Femur (tissue), 1 donor: ENCODE results near the gene IRX6.

Source experiments
- DNase-seq: peaks from one replicate; pipeline ENCODE4 v3.0.0-alpha.2; 2017

The IRX6 gene

GRCh38 chr16:55324285-55325079 lies 479 bp downstream of the IRX6 start:
- DNase-seq: no peak

GRCh38 chr16:55325080-55325447 lies 1.1 kb downstream of the IRX6 start:
- DNase-seq: no peak

- no peak for DNase-seq
These were observed 1.6 kb downstream of the IRX6 start for GRCh38 chr16:55325458-55326109.

- no peak for DNase-seq
These were observed 2.5 kb downstream of the IRX6 start for GRCh38 chr16:55326261-55327092.

GRCh38 chr16:55328611-55329569 lies 4.9 kb downstream of the IRX6 start:
- DNase-seq: no peak

GRCh38 chr16:55329791-55330428 lies 5.9 kb downstream of the IRX6 start:
- DNase-seq: no peak

- no peak for DNase-seq
These were observed 7.0 kb downstream of the IRX6 start for GRCh38 chr16:55330781-55331647.

GRCh38 chr16:55331648-55332185 lies 7.7 kb downstream of the IRX6 start:
- DNase-seq: no peak

GRCh38 chr16:55333684-55334083 lies 9.7 kb downstream of the IRX6 start:
- DNase-seq: no peak

GRCh38 chr16:55338646-55339045 lies 14.6 kb downstream of the IRX6 start:
- no peak for DNase-seq

- no peak for DNase-seq
These were observed 16.4 kb downstream of the IRX6 start for GRCh38 chr16:55340445-55340844.

- no peak for DNase-seq
These were observed 17.7 kb downstream of the IRX6 start for GRCh38 chr16:55341681-55342080.

- DNase-seq: no peak
These were observed 22.5 kb downstream of the IRX6 start for GRCh38 chr16:55346475-55346874.

- no peak for DNase-seq
These were observed 25.9 kb downstream of the IRX6 start for GRCh38 chr16:55349867-55350266.

- DNase-seq: no peak
These were observed 27.0 kb downstream of the IRX6 start for GRCh38 chr16:55350984-55351383.

- DNase-seq: no peak
These were observed 27.9 kb downstream of the IRX6 start for GRCh38 chr16:55351936-55352335.

GRCh38 chr16:55357241-55357640 lies 33.2 kb downstream of the IRX6 start:
- DNase-seq: no peak

- no peak for DNase-seq
These were observed 35.9 kb downstream of the IRX6 start for GRCh38 chr16:55359946-55360345.

GRCh38 chr16:55364811-55365210 lies 40.8 kb downstream of the IRX6 start:
- DNase-seq: no peak

GRCh38 chr16:55367301-55367811 lies 43.4 kb downstream of the IRX6 start:
- DNase-seq: no peak
